ENCODE results near the gene DYRK4.

Gene DYRK4

DNA sequence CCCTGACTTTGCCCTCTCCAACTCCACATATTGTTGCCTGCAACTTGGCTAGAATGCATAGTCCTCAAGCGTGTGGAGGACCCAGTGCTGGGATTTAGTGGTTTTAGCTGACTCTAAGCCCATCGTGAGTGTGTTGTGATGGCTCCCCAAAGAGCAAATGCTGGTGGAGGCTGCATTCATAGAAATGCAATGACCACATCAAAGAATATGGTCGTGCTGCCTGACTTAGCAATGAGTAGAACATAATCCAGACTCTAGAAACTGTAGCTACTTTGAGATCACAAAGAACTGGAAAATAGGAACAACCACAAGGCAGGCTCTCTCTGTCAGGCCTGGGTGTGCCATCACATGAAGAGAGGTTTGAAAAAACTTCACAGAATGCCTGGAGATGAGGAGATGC lies 1.3 kb downstream of the DYRK4 start:
- no peak for DNase-seq (ENCODE audit: low read depth)

- DNase-seq (ENCODE audit: low read depth) = no peak
Measured at GRCh38 chr12:4564818-4565217, 2.8 kb downstream of the DYRK4 start.

- no peak for DNase-seq (ENCODE audit: low read depth)
Measured at GRCh38 chr12:4566474-4566873, 4.5 kb downstream of the DYRK4 start.

GRCh38 chr12:4567073-4567881 lies 5.3 kb downstream of the DYRK4 start:
- DNase-seq (ENCODE audit: low read depth) = no peak

DNA sequence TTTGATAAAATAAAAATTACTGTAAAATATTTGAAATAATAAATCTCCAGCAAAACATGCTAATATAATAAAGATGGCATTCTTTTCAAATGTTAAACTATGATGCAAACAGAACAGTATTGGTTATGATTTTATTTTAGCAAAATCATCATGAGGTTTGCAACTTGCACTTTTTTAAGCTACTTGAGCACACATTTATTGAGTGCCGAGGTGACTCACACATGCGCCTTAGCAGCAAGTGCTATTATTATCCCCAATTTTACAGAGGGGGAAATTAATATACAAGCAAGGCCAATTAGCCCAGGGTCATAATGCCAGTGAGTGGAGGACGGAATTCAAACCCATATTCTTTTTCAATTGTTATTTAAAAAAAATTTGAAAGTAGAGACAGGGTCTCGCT lies 7.3 kb downstream of the DYRK4 start:
- no peak for DNase-seq (ENCODE audit: low read depth)

DNA sequence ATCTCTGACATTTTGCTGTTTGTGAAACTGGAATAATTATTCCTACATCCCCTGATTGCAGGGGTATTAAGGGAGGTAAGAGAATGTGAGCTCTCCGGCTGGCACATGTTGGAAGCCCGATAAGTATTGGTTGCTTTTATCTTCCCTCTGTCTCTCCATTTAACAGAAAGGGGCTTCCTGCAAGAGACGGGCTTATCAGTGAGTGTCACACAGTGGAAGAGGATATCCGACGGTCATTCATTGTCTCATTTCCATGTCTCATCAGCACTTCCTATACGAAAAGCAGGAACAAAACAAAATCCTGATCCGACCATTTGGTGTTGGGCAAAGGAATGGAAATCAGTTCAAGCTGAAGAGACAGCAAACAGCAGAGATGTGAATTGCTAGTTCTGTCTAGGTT lies 10.7 kb downstream of the DYRK4 start:
- no peak for DNase-seq (ENCODE audit: low read depth)

- no peak for DNase-seq (ENCODE audit: low read depth)
Measured at GRCh38 chr12:4579305-4580102, 17.5 kb downstream of the DYRK4 start.

GRCh38 chr12:4580281-4580688 lies 18.3 kb downstream of the DYRK4 start:
- DNase-seq (ENCODE audit: low read depth) = no peak

GRCh38 chr12:4584281-4584680 lies 22.3 kb downstream of the DYRK4 start:
- DNase-seq (ENCODE audit: low read depth) = no peak

DNA sequence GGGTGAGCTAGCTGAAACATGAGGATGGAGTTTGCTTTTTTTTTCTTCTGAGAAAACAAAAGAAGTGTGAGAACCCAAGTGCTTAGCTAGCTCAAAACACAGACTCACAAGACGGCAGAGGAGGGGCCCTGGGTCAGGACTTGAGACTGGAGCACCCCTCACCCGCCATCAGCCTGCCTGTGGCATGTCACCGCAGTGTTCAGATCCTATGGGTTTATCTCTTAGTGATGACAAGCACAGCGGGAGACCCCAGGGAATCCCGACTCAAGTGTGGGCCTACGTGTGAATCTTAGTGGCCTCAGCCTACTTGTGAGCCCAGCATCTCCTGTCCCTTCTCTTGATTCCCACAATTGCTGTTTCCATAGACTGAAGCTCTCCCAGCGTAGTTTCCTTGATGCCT lies 22.9 kb downstream of the DYRK4 start:
- DNase-seq (ENCODE audit: low read depth) = no peak

DNA sequence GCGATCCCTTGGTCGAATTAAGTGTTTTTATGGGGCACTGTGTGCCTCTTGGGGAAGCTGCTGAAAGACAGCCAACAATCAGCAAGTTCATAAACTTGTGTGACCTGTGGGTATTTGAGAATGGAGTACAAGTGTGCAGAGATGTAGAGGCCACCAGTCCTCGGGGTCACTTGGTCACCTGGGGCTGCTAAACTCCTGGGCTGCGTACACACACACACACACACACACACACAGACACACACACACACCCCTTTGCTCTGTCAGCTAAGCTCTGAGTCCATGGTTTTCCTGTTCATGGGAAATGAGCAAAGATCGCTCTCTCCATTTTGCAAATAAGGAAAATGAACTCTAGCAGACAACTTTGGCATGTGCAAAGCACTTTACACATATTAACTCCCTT lies 24.5 kb downstream of the DYRK4 start:
- DNase-seq (ENCODE audit: low read depth) = no peak

GRCh38 chr12:4587108-4587507 lies 25.1 kb downstream of the DYRK4 start:
- DNase-seq (ENCODE audit: low read depth) = no peak

- no peak for DNase-seq (ENCODE audit: low read depth)
Measured at GRCh38 chr12:4588916-4589315, 26.9 kb downstream of the DYRK4 start.

- no peak for DNase-seq (ENCODE audit: low read depth)
Measured at GRCh38 chr12:4589941-4590340, 27.9 kb downstream of the DYRK4 start.

DNA sequence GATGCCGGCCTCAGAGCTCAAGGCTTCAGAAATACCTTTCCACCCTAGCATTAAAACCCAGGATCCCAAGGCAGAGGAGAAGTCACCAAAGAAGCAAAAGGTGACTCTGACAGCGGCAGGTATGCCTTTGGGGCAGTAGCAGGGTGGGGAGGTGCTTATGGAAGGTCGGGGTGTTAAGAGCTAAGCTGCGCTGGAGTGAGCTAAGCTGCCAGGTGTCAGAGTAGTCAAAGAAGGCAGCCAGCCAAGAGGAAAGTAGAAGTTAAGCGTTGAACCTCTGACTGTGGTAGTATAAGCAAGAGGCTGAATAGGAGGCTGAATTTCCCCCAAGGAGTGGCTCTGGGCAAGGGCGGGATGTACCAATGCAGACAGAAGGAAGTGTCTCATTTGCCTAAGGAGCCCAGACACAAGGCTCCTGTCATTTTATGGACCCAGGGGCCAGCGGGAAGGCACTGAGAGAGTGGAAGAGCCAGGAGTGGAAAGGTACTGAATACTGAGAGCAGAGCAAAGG lies 29.2 kb downstream of the DYRK4 start:
- no peak for DNase-seq (ENCODE audit: low read depth)

DNA sequence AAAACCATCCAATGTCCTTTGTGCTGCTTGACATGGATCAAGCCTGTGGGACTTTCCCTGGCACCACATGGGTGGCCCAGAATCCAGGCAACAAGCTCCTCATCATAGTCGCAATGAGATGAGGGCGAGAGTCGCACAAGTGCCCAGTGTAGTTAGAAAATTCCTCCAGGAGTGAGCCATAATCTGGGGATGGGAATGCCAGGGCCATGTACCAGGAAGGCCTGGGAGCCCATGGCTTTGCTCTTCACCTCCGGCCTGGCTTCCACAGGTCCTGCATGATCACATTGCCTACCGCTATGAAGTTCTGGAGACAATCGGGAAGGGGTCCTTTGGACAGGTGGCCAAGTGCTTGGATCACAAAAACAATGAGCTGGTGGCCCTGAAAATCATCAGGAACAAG lies 33.9 kb downstream of the DYRK4 start:
- DNase-seq (ENCODE audit: low read depth) = no peak

DNA sequence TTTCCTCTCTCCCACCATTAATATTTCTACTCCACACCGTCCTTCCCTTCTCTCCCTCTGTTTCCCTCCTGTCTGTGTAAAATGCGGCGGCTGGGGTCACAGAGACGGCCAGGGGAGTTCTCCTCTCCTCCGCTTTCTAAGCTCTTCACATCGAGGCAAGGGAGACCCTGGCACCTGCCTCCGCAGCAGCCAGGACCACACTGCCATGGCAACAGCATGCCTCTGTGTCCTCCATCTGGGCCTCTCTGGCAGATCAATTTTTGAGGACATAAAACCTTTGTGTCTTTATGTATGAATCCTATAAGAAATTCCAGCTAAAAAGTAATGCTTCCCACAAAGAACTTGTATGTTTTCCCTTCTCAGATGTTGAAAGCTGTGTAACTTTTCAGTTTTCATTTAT lies 41.4 kb downstream of the DYRK4 start:
- no peak for DNase-seq (ENCODE audit: low read depth)

DNA sequence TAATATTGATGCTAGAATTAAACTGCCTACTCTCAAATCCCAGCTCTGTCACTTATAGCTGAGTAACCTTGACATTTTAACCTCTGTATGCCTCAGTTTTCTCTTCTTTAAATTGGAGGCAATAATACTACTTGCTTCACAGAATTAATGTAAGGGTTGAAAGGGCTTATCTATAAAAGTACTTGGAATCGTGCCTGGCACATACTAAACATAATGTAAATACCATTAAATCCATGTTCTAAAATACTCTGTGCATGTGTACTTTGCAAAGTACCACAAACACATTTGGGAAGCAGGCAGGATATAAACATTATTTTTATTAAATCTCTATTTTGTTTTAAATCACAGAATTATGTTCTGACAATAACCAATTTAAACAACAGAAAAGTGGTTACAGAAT lies 41.9 kb downstream of the DYRK4 start:
- DNase-seq (ENCODE audit: low read depth) = no peak

DNA sequence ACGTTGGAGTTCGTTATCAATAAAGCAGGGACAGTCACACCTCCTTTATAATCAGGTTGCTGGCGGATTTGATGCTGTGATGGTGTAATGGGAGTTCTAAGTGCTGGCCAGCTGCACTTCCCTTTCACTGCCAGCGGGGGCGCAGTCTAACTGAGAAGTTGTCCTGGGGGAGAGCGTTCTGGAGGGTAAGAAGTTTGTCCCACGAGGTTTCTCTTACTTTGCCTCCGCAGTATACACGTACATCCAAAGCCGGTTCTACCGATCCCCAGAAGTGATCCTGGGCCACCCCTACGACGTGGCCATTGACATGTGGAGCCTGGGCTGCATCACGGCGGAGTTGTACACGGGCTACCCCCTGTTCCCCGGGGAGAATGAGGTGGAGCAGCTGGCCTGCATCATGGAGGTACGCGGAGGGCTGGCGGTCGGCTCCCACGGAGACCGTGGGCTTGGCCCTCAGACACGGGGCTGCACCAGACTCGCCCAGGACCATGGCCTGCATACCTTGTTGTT lies 42.7 kb downstream of the DYRK4 start:
- peak; percentile 61 for DNase-seq (ENCODE audit: low read depth)

- DNase-seq (ENCODE audit: low read depth) = no peak
Measured at GRCh38 chr12:4607056-4607455, 45.0 kb downstream of the DYRK4 start.

DNA sequence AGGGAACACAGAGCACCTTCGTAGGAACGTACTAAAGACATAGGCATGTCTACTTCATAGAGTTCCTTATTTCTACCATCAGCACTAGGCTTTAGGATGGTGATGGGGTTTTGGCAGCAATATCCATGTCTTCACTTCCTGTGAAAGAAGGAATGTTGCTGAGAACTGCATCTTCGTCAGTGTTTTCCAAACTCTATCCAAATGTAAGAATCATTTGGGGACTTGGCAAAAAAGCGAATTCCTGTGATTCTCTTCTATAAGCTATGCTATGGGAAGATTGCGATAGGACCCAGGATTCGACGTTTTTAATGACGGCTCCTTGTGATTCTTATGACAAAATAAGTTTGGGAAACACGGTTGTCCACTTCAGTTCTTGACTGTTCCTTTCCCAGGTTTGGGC lies 47.1 kb downstream of the DYRK4 start:
- DNase-seq (ENCODE audit: low read depth) = no peak

DNA sequence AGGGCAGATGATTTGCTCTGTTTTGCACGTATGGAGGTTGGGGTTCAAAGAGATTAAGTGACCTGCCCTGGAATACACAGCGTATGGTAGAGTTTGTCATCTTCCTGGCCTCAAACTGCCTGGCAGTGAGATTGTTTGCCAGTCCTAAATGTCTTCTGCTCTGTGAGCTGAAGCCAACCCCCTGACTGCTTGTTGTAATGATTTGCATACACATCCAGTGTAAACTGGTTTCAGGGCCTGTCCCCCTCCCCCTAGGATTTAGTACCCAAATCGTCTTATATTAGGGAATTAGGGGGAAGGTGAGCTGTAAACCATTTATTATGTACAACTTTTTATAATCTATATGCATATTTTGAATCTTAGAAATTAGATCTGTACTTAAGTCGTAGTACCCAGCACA lies 48.5 kb downstream of the DYRK4 start:
- no peak for DNase-seq (ENCODE audit: low read depth)

GRCh38 chr12:4615667-4616066 lies 53.7 kb downstream of the DYRK4 start:
- no peak for DNase-seq (ENCODE audit: low read depth)

All from activated T-cell treated with anti-CD3 and anti-CD28 coated beads for 1 hour (primary cell).